ENCODE results near the gene NTSR1.

- TF ChIP-seq YY1 (IDR thresholded peaks at IDR 0.05; ENCODE audit: insufficient read depth, insufficient read length) (no peak), ZNF274 (IDR thresholded peaks at IDR 0.05; ENCODE audit: low read depth, low read length) (no peak)
These were observed 18.8 kb upstream of the NTSR1 start for GRCh38 chr20:62689861-62690260.

Data from NT2/D1 (cell line).